Neutrophil (primary cell): Measurements from ENCODE around the gene HSPA2.

Source experiments
- H3K27ac ChIP-seq: fragments of 200-600 bp; sonication (generic); 2 replicates; pipeline ENCODE4 v1.5.1; 2016; ENCODE audit warnings: mild to moderate bottlenecking, moderate library complexity
- H3K27me3 ChIP-seq: fragments of 200-600 bp; sonication (generic); 2 replicates; pipeline ENCODE4 v1.6.0; 2016; ENCODE audit warnings: mild to moderate bottlenecking
- H3K36me3 ChIP-seq: fragments of 200-600 bp; sonication (generic); 2 replicates; pipeline ENCODE4 v1.5.1; 2017
- H3K4me1 ChIP-seq, 2 experiments: fragments of 200-600 bp in 1 of 2; sonication (generic) in 1 of 2; 1 replicate in 1 of 2; 2 replicates in 1 of 2; pipeline versions ENCODE4 v1.5.1 to v1.6.1; 2013 to 2016; ENCODE audit warnings: low read depth in 1 of 2, low read length in 1 of 2, mild to moderate bottlenecking in 1 of 2, moderate library complexity in 1 of 2; ENCODE audit not compliant: control insufficient read depth in 1 of 2, insufficient read depth in 1 of 2
- H3K4me3 ChIP-seq, 2 experiments: fragments of 200-600 bp in 1 of 2; sonication (generic) in 1 of 2; 1 replicate in 1 of 2; 2 replicates in 1 of 2; pipeline ENCODE4 v1.5.1; 2013 to 2016; ENCODE audit warnings: low read depth in 1 of 2, low read length in 1 of 2, mild to moderate bottlenecking in 1 of 2, moderate library complexity in 1 of 2
- H3K9me3 ChIP-seq: fragments of 200-600 bp; sonication (generic); 2 replicates; pipeline ENCODE4 v1.5.1; 2016
- TF ChIP-seq, protein P1 (sequence below): fragments of 200-600 bp; sonication (generic); IDR thresholded peaks from 2 replicates; pipeline ENCODE4 v1.5.1; 2016; ENCODE audit warnings: antibody characterized with exemption

HSPA2 gene

DNA sequence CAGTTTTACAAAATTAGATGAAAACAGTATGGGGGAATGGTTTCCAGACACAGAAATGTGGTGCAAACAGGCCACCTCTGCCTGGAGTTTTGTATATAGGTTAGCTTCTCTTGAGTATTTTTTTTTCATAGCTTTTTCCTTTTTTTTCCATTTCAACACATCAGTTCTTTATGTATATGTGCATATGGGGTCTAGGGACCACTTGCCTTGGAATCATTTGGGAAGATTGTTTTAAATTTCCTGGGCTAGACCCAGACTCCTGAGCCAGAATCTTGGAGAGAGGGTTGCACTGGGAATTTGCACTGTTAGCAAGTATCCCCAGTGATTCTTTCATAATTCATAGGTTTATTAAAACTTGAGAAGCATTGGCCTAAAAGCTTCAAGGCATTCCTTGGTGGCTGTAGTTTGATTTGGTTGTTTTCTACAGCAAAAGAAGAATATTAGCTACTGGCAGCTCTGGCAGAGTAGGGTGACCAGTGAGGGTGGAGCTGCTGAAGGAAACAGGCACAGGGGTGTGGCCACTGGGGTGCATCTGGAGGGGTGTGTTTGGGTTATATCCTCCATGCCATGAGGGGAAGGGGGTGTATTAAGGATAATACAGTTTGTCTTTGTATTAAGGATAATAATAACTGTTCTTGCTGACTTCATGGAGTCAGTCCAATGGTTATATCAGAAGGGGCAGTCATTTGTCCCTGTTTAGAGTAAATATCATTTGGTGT is 32.0 kb downstream of the HSPA2 start:
- Histone ChIP-seq H3K27me3 (peaks cover 5% of the 10 kb centered on the region), H3K27ac (no peak overlapping the region), H3K4me3 (no peak overlapping the region), H3K9me3 (no peaks in the 10 kb centered on the region), H3K4me1 (no peaks in the 10 kb centered on the region), H3K36me3 (no peaks in the 10 kb centered on the region)
- TF ChIP-seq, protein P1, sequence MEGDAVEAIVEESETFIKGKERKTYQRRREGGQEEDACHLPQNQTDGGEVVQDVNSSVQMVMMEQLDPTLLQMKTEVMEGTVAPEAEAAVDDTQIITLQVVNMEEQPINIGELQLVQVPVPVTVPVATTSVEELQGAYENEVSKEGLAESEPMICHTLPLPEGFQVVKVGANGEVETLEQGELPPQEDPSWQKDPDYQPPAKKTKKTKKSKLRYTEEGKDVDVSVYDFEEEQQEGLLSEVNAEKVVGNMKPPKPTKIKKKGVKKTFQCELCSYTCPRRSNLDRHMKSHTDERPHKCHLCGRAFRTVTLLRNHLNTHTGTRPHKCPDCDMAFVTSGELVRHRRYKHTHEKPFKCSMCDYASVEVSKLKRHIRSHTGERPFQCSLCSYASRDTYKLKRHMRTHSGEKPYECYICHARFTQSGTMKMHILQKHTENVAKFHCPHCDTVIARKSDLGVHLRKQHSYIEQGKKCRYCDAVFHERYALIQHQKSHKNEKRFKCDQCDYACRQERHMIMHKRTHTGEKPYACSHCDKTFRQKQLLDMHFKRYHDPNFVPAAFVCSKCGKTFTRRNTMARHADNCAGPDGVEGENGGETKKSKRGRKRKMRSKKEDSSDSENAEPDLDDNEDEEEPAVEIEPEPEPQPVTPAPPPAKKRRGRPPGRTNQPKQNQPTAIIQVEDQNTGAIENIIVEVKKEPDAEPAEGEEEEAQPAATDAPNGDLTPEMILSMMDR = no peak

- no peaks in the 10 kb centered on the region for H3K4me1 ChIP-seq
- H3K36me3 ChIP-seq = no peaks in the 10 kb centered on the region
- no peak overlapping the region for H3K4me3 ChIP-seq
- no peak overlapping the region for H3K27ac ChIP-seq
- peaks cover 5% of the 10 kb centered on the region for H3K27me3 ChIP-seq
- H3K9me3 ChIP-seq = no peaks in the 10 kb centered on the region
- TF ChIP-seq, protein P1 = no peak
These were observed 32.6 kb downstream of the HSPA2 start for GRCh38 chr14:64573109-64573508.

GRCh38 chr14:64574371-64575107 is 34.0 kb downstream of the HSPA2 start:
- no peak overlapping the region for H3K4me3 ChIP-seq
- no peaks in the 10 kb centered on the region for H3K4me1 ChIP-seq
- H3K9me3 ChIP-seq = no peaks in the 10 kb centered on the region
- H3K27me3 ChIP-seq = no peaks in the 10 kb centered on the region
- TF ChIP-seq, protein P1 = no peak
- no peak overlapping the region for H3K27ac ChIP-seq
- H3K36me3 ChIP-seq = no peaks in the 10 kb centered on the region

DNA sequence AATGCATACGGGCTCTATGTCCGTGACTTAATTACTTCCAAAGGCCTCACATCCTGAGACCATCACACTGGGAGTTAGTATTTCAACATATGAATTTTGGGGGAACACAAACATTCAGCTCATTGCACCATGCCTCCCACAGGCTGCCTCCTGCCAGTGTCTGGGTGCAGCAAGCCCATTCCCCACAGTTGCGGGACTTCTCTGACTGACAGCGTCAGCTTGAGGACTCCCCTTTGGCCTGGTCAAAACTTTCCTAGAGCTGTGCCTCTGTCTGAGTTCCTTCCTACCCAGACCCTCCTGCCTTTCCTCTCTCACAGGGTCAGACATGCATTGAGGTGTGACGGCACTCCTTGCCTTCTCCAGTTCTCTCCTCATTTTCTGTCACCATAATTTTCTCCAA is 36.7 kb downstream of the HSPA2 start:
- no peak overlapping the region for H3K4me3 ChIP-seq
- no peaks in the 10 kb centered on the region for H3K27me3 ChIP-seq
- H3K36me3 ChIP-seq = no peaks in the 10 kb centered on the region
- H3K27ac ChIP-seq = no peak overlapping the region
- H3K9me3 ChIP-seq = no peaks in the 10 kb centered on the region
- no peaks in the 10 kb centered on the region for H3K4me1 ChIP-seq
- TF ChIP-seq, protein P1 = no peak

DNA sequence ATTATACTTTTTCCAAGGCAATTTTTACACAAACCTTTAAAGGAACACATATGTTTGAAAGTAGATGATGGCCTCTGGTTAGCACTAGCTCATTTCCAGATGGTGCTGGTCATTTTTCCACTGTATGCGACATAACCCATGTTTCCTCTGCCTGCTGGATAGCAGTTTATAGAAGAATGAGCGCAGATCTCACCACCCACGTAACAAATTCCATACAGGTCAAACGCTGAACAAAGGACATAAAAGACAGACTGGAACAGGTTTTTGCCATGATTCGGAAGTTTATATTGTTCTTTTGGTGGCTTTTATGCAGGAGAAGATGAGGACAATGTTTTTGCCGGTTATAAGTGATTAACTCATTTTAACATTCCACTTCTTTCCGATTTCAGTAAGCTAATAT is 39.9 kb downstream of the HSPA2 start:
- H3K9me3 ChIP-seq = no peaks in the 10 kb centered on the region
- no peak overlapping the region for H3K4me3 ChIP-seq
- no peaks in the 10 kb centered on the region for H3K27me3 ChIP-seq
- H3K36me3 ChIP-seq = no peaks in the 10 kb centered on the region
- H3K4me1 ChIP-seq = no peaks in the 10 kb centered on the region
- TF ChIP-seq, protein P1 = no peak
- no peak overlapping the region for H3K27ac ChIP-seq
